ENCODE data around the gene KRT25.

- TF ChIP-seq CTCF (IDR thresholded peaks at IDR 0.05) (no peak), ZFX (IDR thresholded peaks at IDR 0.05; ENCODE audit: borderline replicate concordance) (no peak)
Observed at GRCh38 chr17:40753804-40754203, 1.3 kb downstream of the KRT25 start.
